Measurements from ENCODE around the gene NRAP.

- TF ChIP-seq, protein P1, sequence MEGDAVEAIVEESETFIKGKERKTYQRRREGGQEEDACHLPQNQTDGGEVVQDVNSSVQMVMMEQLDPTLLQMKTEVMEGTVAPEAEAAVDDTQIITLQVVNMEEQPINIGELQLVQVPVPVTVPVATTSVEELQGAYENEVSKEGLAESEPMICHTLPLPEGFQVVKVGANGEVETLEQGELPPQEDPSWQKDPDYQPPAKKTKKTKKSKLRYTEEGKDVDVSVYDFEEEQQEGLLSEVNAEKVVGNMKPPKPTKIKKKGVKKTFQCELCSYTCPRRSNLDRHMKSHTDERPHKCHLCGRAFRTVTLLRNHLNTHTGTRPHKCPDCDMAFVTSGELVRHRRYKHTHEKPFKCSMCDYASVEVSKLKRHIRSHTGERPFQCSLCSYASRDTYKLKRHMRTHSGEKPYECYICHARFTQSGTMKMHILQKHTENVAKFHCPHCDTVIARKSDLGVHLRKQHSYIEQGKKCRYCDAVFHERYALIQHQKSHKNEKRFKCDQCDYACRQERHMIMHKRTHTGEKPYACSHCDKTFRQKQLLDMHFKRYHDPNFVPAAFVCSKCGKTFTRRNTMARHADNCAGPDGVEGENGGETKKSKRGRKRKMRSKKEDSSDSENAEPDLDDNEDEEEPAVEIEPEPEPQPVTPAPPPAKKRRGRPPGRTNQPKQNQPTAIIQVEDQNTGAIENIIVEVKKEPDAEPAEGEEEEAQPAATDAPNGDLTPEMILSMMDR (IDR thresholded peaks at IDR 0.05; ENCODE audit: control extremely low read depth in 1 of 3, insufficient read depth in 1 of 3, low read depth in 1 of 3, low read length in 3 of 3), result no peak
- no peak for TF ChIP-seq TCF12 (IDR thresholded peaks at IDR 0.05; ENCODE audit: low read depth, low read length)
- no peak for TF ChIP-seq EZH2 (IDR thresholded peaks at IDR 0.05; ENCODE audit: low read depth, low read length, severe bottlenecking)
- TF ChIP-seq GABPA (IDR thresholded peaks at IDR 0.05; ENCODE audit: borderline replicate concordance, insufficient read depth, low read length), result no peak
- TF ChIP-seq JUND (IDR thresholded peaks at IDR 0.05; ENCODE audit: low read length), result no peak
- TF ChIP-seq, protein P2, sequence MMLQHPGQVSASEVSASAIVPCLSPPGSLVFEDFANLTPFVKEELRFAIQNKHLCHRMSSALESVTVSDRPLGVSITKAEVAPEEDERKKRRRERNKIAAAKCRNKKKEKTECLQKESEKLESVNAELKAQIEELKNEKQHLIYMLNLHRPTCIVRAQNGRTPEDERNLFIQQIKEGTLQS (IDR thresholded peaks at IDR 0.05; ENCODE audit: insufficient read depth, low read depth, low read length), result no peak
- no peak for TF ChIP-seq SIN3A (conservative IDR thresholded peaks at IDR 0.05 in 1 of 2, IDR thresholded peaks at IDR 0.05 in 1 of 2; ENCODE audit: low read depth in 1 of 2, low read length in 2 of 2)
- TF ChIP-seq SRF (IDR thresholded peaks at IDR 0.05; ENCODE audit: low read depth, low read length), result no peak
- TF ChIP-seq SP4 (IDR thresholded peaks at IDR 0.05; ENCODE audit: low read length), result no peak
- TF ChIP-seq POLR2AphosphoS5 (IDR thresholded peaks at IDR 0.05; ENCODE audit: low read depth, low read length), result no peak
- no peak for TF ChIP-seq CHD2 (IDR thresholded peaks at IDR 0.05; ENCODE audit: low read length)
- no peak for TF ChIP-seq RXRA (IDR thresholded peaks at IDR 0.05; ENCODE audit: insufficient read depth, low read depth, low read length)
Observed at GRCh38 chr10:113643183-113643582, 20.7 kb downstream of the NRAP start.
